ENCODE results near the gene ACO2.

Gene ACO2

DNA sequence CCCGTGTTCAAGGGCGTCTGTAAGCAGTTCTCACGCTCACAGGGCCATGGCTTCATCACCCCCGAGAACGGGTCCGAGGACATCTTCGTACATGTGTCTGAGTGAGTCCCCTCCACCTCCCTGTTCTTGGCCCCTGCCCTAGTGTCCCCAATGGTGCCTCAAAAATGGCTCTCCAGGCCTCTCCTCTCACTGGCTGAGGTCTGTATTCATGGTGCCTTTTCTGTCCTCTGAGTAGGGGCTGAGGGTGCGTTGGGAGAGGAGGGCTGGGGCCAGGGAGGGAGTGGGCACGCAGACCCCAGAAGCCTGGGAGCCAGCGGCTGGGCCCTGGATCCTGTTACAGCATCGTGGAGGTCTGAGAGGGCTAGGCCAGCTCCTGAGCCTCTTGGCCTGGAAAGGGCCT, 104.8 kb downstream of the ACO2 start:
- DNase-seq: no peak

DNA sequence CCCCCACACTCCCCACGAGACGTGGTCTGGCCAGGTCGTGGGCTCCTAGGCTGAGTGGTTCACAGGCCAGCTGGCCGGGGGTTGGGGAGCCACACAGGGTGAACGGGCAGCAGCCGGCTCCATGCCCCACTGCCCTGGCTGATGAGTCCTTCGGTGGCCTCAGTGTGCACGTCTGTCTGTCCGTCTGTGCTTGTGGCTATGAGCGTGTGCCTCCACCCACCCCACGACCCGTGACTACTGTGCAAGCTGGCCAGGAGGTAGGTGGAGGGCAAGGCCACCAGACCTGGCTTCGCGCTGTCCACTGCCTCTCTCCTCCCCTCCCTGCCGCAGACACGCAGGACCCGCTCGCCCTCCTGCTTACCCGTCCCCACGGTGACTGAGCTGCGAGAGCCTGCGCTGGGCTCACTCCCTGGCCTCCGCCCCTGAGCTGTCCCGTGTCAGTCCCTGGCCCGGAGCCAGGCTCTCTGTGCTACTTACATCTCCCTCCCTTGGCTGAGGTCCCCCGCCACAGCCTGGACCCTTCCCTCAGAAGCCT, 106.0 kb downstream of the ACO2 start:
- DNase-seq: no peak

GRCh38 chr22:41575533-41575932, 106.6 kb downstream of the ACO2 start:
- no peak for DNase-seq

- DNase-seq: peak in 1 of 2 donors; percentile 32
Observed at GRCh38 chr22:41576877-41577276, 108.0 kb downstream of the ACO2 start.

GRCh38 chr22:41578114-41578513, 109.2 kb downstream of the ACO2 start:
- DNase-seq: no peak

All from bone marrow (tissue), 2 donors.